IMR-90 (cell line): ENCODE data around the gene UPK1A. TPM values are rescaled to one million over a fixed set of nuclear protein-coding genes. Genes with fewer than 3 reads are reported as not detected.

Source experiments
- ATAC-seq: fragments of 200-7000 bp; cut with Tn5 transposase; 2 replicates; pipeline ENCODE4 v1.9.1; 2020; ENCODE audit warnings: low read depth, mild to moderate bottlenecking, moderate library complexity
- BruUV-seq: library from RNA; stranded (reverse); fragments of 400-500 nt; replicated peaks from 2 replicates; lab custom pipeline; 2021; lab: Mats Ljungman, UMichigan
- CTCF ChIA-PET: fragments of 300-600 bp; formaldehyde crosslinking; extraction: SDS; loops from one replicate; lab custom pipeline; 2021; ENCODE audit warnings: antibody characterized with exemption; lab: Yijun Ruan, JAX
- POLR2A ChIA-PET: fragments of 300-600 bp; sonication (Branson Sonifier 250); formaldehyde crosslinking; loops from one replicate; lab custom pipeline; 2022; ENCODE audit warnings: antibody characterized with exemption; ENCODE audit not compliant: unreplicated experiment; lab: Charles Lee
- DNase-seq: peaks from one replicate; pipeline ENCODE4 v3.0.0; 2013
- H2AFZ ChIP-seq: replicated peaks from 2 replicates; pipeline ENCODE3; 2013; ENCODE audit warnings: low read length, mild to moderate bottlenecking; ENCODE audit not compliant: poor library complexity
- H2AK5ac ChIP-seq: 2 replicates; pipeline ENCODE4 v1.6.1; 2013; ENCODE audit warnings: low read depth, low read length, inconsistent platforms
- H2AK9ac ChIP-seq: replicated peaks from 2 replicates; pipeline ENCODE3; 2013; ENCODE audit warnings: mild to moderate bottlenecking, low read depth, low read length, moderate library complexity; ENCODE audit not compliant: poor library complexity
- H2BK120ac ChIP-seq: 2 replicates; pipeline ENCODE4 v1.6.1; 2013; ENCODE audit warnings: low read depth, low read length, inconsistent platforms
- H2BK15ac ChIP-seq: 3 replicates; pipeline ENCODE4 v1.6.1; 2013; ENCODE audit warnings: low read depth, low read length, inconsistent platforms
- H2BK20ac ChIP-seq: 2 replicates; pipeline ENCODE4 v1.6.1; 2013; ENCODE audit warnings: low read depth, mild to moderate bottlenecking, inconsistent platforms, low read length, moderate library complexity
- H2BK5ac ChIP-seq: 2 replicates; pipeline ENCODE4 v1.6.1; 2013; ENCODE audit warnings: mild to moderate bottlenecking, low read depth, low read length, inconsistent platforms; ENCODE audit not compliant: poor library complexity, severe bottlenecking
- H3K14ac ChIP-seq: replicated peaks from 2 replicates; pipeline ENCODE4 v1.6.1; 2013; ENCODE audit warnings: low read depth, low read length, inconsistent platforms
- H3K18ac ChIP-seq: 2 replicates; pipeline ENCODE4 v1.6.1; 2013; ENCODE audit warnings: low read depth, low read length, control low read depth
- H3K23ac ChIP-seq: 2 replicates; pipeline ENCODE4 v1.6.1; 2013; ENCODE audit warnings: low read depth, low read length, inconsistent platforms
- H3K27ac ChIP-seq: 2 replicates; pipeline ENCODE4 v1.5.1; 2013; ENCODE audit warnings: mild to moderate bottlenecking, control low read depth, low read length; ENCODE audit not compliant: insufficient read depth
- H3K27me3 ChIP-seq: 2 replicates; pipeline ENCODE4 v1.6.1; 2013; ENCODE audit warnings: low read length; ENCODE audit not compliant: control insufficient read depth, insufficient read depth
- H3K36me3 ChIP-seq: 2 replicates; pipeline ENCODE4 v1.6.1; 2013; ENCODE audit warnings: low read length, mixed read lengths; ENCODE audit not compliant: control insufficient read depth, insufficient read depth
- H3K4ac ChIP-seq: 2 replicates; pipeline ENCODE4 v1.6.1; 2013; ENCODE audit warnings: low read depth, low read length, inconsistent platforms
- H3K4me1 ChIP-seq: 2 replicates; pipeline ENCODE4 v1.6.1; 2013; ENCODE audit warnings: low read length, mixed read lengths; ENCODE audit not compliant: control insufficient read depth, insufficient read depth
- H3K4me2 ChIP-seq: 2 replicates; pipeline ENCODE4 v1.6.1; 2013; ENCODE audit warnings: low read depth, mild to moderate bottlenecking, control low read depth, low read length, moderate library complexity
- H3K4me3 ChIP-seq: 2 replicates; pipeline ENCODE4 v1.5.1; 2013; ENCODE audit warnings: low read depth, mild to moderate bottlenecking, control low read depth, low read length, moderate library complexity; ENCODE audit not compliant: insufficient read depth
- H3K56ac ChIP-seq: 2 replicates; pipeline ENCODE4 v1.6.1; 2013; ENCODE audit warnings: low read length, inconsistent platforms; ENCODE audit not compliant: insufficient read depth; ENCODE audit errors: extremely low read depth
- H3K79me1 ChIP-seq, 2 experiments: 2 replicates each; pipeline ENCODE4 v1.6.1; 2013; ENCODE audit warnings: low read length in 2 of 2, inconsistent platforms in 1 of 2, low read depth in 1 of 2
- H3K9ac ChIP-seq: 2 replicates; pipeline ENCODE4 v1.6.1; 2013; ENCODE audit warnings: low read depth, low read length, control low read depth
- H3K9me1 ChIP-seq: 2 replicates; pipeline ENCODE4 v1.6.1; 2013; ENCODE audit warnings: low read length, inconsistent platforms; ENCODE audit not compliant: insufficient read depth
- H3K9me3 ChIP-seq: 2 replicates; pipeline ENCODE4 v1.6.1; 2013; ENCODE audit warnings: low read length; ENCODE audit not compliant: control insufficient read depth, insufficient read depth
- H4K20me1 ChIP-seq: 2 replicates; pipeline ENCODE4 v1.6.1; 2013; ENCODE audit warnings: low read length, inconsistent platforms; ENCODE audit not compliant: insufficient read depth
- H4K5ac ChIP-seq: 2 replicates; pipeline ENCODE4 v1.6.1; 2013; ENCODE audit warnings: mild to moderate bottlenecking, low read depth, low read length, control low read depth
- H4K8ac ChIP-seq, 2 experiments: 2 replicates each; pipeline ENCODE4 v1.6.1; 2013; ENCODE audit warnings: low read depth in 2 of 2, low read length in 2 of 2, control low read depth in 1 of 2, inconsistent platforms in 1 of 2
- H4K91ac ChIP-seq: 2 replicates; pipeline ENCODE4 v1.6.1; 2013; ENCODE audit warnings: low read depth, low read length, inconsistent platforms; ENCODE audit not compliant: insufficient read depth
- BHLHE40 ChIP-seq: fragments of 150-350 bp; IDR thresholded peaks from 2 replicates; pipeline ENCODE4 v1.6.1; 2016; ENCODE audit warnings: mild to moderate bottlenecking, low read depth, low read length
- CEBPB ChIP-seq: IDR thresholded peaks from 2 replicates; pipeline ENCODE4 v1.6.1; 2012; ENCODE audit warnings: low read depth, low read length, improper control_type of control experiment
- CHD1 ChIP-seq: IDR thresholded peaks from 2 replicates; pipeline ENCODE4 v1.6.1; 2012; ENCODE audit warnings: low read depth, low read length, improper control_type of control experiment
- ELK1 ChIP-seq: fragments of 150-350 bp; IDR thresholded peaks from 2 replicates; pipeline ENCODE4 v1.6.1; 2016; ENCODE audit warnings: low read depth, mild to moderate bottlenecking, low read length, moderate library complexity, borderline replicate concordance
- FOS ChIP-seq: fragments of 150-350 bp; IDR thresholded peaks from 2 replicates; pipeline ENCODE4 v1.6.1; 2016; ENCODE audit warnings: low read depth, low read length
- MAFK ChIP-seq: IDR thresholded peaks from 2 replicates; pipeline ENCODE4 v1.6.1; 2012; ENCODE audit warnings: low read depth, low read length, improper control_type of control experiment
- MAZ ChIP-seq: IDR thresholded peaks from 2 replicates; pipeline ENCODE4 v1.6.1; 2012; ENCODE audit warnings: low read depth, mild to moderate bottlenecking, low read length, improper control_type of control experiment, moderate library complexity, borderline replicate concordance
- MXI1 ChIP-seq: IDR thresholded peaks from 2 replicates; pipeline ENCODE4 v1.6.1; 2012; ENCODE audit warnings: low read depth, mild to moderate bottlenecking, low read length, moderate library complexity, borderline replicate concordance
- RAD21 ChIP-seq: IDR thresholded peaks from 2 replicates; pipeline ENCODE4 v1.6.1; 2012; ENCODE audit warnings: low read length, improper control_type of control experiment
- RCOR1 ChIP-seq: IDR thresholded peaks from 2 replicates; pipeline ENCODE4 v1.6.1; 2012; ENCODE audit warnings: mild to moderate bottlenecking, low read length, improper control_type of control experiment; ENCODE audit not compliant: insufficient replicate concordance
- SMC3 ChIP-seq: fragments of 150-350 bp; IDR thresholded peaks from 2 replicates; pipeline ENCODE4 v1.6.1; 2016; ENCODE audit warnings: low read depth, mild to moderate bottlenecking, antibody characterized with exemption, low read length, moderate library complexity
- WGBS, 2 experiments: methylation state at CpG; one replicate each; pipeline versions ENCODE4 v1.1.5 to v1.1.7; 2013; ENCODE audit warnings: missing lambda C conversion rate in 2 of 2; ENCODE audit not compliant: insufficient read length in 1 of 2; ENCODE audit errors: extremely low coverage in 2 of 2; 5-methylcytosine and 5-hydroxymethylcytosine counted together
- dilution Hi-C: fragments of 300-500 bp; cut with HindIII; formaldehyde crosslinking; loops from one replicate; pipeline ENCODE4 v1.14.3; 2018; ENCODE audit warnings: low sequenced_read_pairs; ENCODE audit not compliant: unreplicated experiment
- in situ Hi-C: fragments of 300-500 bp; cut with MboI; formaldehyde crosslinking; loops from 3 replicates; pipeline ENCODE4 v1.14.3; 2019; ENCODE audit warnings: low sequenced_read_pairs, inconsistent platforms, mixed read lengths
- intact Hi-C: fragments of 100-400 bp; cut with micrococcal nuclease; formaldehyde crosslinking; loops from 2 replicates; pipeline ENCODE4 v1.10.0; 2022
- polyA plus RNA-seq, 3 experiments: library from polyadenylated mRNA; depleted of rRNA; stranded (reverse); fragments of >200 nt; gene quantifications; 2 replicates each; pipeline ENCODE4 v1.2.3, GENCODE V29; 2012; ENCODE audit warnings: low replicate concordance in 1 of 3
- total RNA-seq: library from RNA; depleted of rRNA; stranded (reverse); fragments of >200 nt; gene quantifications from 2 replicates; pipeline ENCODE4 v1.2.3, GENCODE V29; 2012
- TF ChIP-seq, protein P1 (sequence below): fragments of 150-350 bp; IDR thresholded peaks from 2 replicates; pipeline ENCODE4 v1.6.1; 2017; ENCODE audit warnings: mild to moderate bottlenecking, antibody characterized with exemption, low read length, low read depth
- TF ChIP-seq, protein P2 (sequence below): conservative IDR thresholded peaks from 2 replicates; pipeline ENCODE4 v1.5.1; 2012; ENCODE audit warnings: mild to moderate bottlenecking, low read depth, low read length, improper control_type of control experiment

Gene UPK1A
- total and polyA plus RNA-seq, 2 of the 4 experiments (the other 2 are of a cell fraction), result 0.21 TPM; not detected in 1

DNA sequence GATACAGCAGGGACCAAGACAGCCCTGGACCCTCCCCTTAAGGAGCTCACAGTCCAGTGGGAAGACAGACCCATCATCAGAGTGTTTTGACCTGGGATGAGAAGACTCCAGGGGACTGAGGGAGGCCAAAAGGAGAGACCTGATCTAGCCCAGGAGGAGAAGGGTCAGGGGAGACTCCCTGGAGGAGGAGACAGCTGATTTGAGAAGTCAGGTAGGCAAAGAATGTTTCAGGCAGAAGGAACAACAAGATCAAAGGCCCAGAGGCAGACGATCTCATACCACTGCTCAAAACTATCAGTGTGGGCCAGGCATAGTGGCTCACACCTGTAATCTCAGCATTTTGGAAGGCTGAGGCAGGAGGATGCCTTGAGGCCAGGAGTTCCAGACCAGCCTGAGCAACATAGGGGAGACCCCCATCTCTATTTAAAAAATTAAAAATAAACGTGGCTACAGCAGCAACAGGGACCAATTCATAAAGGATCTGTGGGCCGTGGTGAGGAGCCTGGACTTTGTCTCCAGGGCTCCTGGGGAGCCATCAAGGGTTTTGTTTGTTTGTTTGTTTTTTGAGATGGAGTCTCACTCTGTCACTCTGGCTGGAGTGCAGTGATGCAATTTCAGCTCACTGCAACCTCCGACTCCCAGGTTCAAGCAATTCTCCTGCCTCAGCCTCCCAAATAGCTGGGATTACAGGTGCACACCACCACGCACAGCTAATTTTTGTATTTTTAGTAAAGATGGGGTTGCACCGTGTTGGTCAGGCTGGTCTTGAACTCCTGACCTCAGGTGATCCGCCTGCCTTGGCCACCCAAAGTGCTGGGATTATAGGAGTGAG, 20.4 kb upstream of the UPK1A start:
- dilution Hi-C loops, result no loop called here
- TF ChIP-seq RAD21, result no peak
- TF ChIP-seq MXI1, result no peak
- no peak for TF ChIP-seq CEBPB
- TF ChIP-seq CHD1, result no peak
- no peak for TF ChIP-seq ELK1
- TF ChIP-seq, protein P1, sequence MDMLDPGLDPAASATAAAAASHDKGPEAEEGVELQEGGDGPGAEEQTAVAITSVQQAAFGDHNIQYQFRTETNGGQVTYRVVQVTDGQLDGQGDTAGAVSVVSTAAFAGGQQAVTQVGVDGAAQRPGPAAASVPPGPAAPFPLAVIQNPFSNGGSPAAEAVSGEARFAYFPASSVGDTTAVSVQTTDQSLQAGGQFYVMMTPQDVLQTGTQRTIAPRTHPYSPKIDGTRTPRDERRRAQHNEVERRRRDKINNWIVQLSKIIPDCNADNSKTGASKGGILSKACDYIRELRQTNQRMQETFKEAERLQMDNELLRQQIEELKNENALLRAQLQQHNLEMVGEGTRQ, result no peak
- no peak for TF ChIP-seq FOS
- TF ChIP-seq BHLHE40, result no peak
- TF ChIP-seq, protein P2, sequence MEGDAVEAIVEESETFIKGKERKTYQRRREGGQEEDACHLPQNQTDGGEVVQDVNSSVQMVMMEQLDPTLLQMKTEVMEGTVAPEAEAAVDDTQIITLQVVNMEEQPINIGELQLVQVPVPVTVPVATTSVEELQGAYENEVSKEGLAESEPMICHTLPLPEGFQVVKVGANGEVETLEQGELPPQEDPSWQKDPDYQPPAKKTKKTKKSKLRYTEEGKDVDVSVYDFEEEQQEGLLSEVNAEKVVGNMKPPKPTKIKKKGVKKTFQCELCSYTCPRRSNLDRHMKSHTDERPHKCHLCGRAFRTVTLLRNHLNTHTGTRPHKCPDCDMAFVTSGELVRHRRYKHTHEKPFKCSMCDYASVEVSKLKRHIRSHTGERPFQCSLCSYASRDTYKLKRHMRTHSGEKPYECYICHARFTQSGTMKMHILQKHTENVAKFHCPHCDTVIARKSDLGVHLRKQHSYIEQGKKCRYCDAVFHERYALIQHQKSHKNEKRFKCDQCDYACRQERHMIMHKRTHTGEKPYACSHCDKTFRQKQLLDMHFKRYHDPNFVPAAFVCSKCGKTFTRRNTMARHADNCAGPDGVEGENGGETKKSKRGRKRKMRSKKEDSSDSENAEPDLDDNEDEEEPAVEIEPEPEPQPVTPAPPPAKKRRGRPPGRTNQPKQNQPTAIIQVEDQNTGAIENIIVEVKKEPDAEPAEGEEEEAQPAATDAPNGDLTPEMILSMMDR, result no peak
- no peak for TF ChIP-seq RCOR1
- no peak for TF ChIP-seq MAZ
- TF ChIP-seq MAFK, result no peak
- no peak for TF ChIP-seq SMC3

More for the DNA sequence above, 20.4 kb upstream of the UPK1A start:
- Histone ChIP-seq H3K79me1 (peaks cover 4 to 31% of the 10 kb centered on the region in 2 experiments), H4K20me1 (peaks cover 12% of the 10 kb centered on the region), H2BK5ac (peak overlapping the region; percentile 59), H3K27me3 (no peaks in the 10 kb centered on the region), H3K18ac (no peak overlapping the region), H3K23ac (peak overlapping the region; percentile 42), H3K27ac (no peak overlapping the region), H2BK120ac (peak overlapping the region; percentile 64), H3K9me3 (no peaks in the 10 kb centered on the region), H2BK15ac (0 out of 3 replicates have a peak overlapping the region, but pooled peaks have one; percentile 44), H3K9me1 (peaks cover 23% of the 10 kb centered on the region), H3K4me1 (peaks cover 11% of the 10 kb centered on the region), H3K4me2 (no peak overlapping the region), H3K14ac (no peak overlapping the region), H2AFZ (peak overlapping the region; percentile 85), H3K4me3 (no peak overlapping the region), H3K9ac (no peak overlapping the region), H4K8ac (peak overlapping the region; percentile 74 to 92; a peak in 2 of 4 replicates), H3K4ac (peak overlapping the region; percentile 50), H4K5ac (peak overlapping the region; percentile 31), H2AK5ac (peak overlapping the region; percentile 83), H2BK20ac (peak overlapping the region; percentile 9; the same call in 1 of the 2 replicates), H3K56ac (no peak overlapping the region), H4K91ac (peak overlapping the region; percentile 24; the same call in 1 of the 2 replicates), H2AK9ac (peak overlapping the region; percentile 28), H3K36me3 (no peaks in the 10 kb centered on the region)
- ATAC-seq, result no peak
- WGBS, 2 experiments, result no CpG with 5 or more reads among the region's 7 CpGs
- BruUV-seq, result no TSS peak
- ChIA-PET POLR2A (interaction anchor here (0.6 kb wide), 1 partner anchor 33 kb away, joined by 3 read pairs; the partner anchor contains the start of gene HAUS5), CTCF (no interaction called here)
- in situ Hi-C loops, result no loop called here
- intact Hi-C loops, result loop anchor here (2.0 kb wide), 1 partner anchor 71 kb away; no protein-coding TSS in a partner anchor
- no peak for DNase-seq
